ENCODE measurements around the gene GALNT10. TPM values are rescaled to one million over a fixed set of nuclear protein-coding genes. Genes with fewer than 3 reads are reported as not detected.

Gene GALNT10
- total RNA-seq, 1 donor from 2014 or later: 57.6 TPM

DNA sequence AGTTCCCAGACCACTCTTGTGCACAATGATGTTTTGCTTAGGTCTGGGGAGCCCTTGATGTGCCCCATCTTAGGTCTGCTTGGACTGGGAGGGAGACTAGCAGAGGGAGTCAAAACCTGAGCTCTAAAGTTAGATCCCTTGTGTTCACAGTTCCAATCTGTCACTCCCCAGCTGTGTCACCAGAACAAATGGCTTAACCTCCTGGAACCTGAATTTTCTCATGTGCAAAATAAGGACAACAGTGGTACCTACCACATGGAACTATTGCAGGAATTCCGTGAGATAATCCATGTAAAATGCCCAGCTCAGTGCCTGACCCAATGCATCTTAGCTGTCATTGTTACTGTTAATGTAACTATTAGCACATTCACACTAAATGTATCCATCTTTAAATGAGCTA is 45.5 kb downstream of the GALNT10 start:
- intact Hi-C loops (cut with DNase I): no loop called here
- no peak for DNase-seq
- no peaks in the 10 kb centered on the region for H3K4me1 ChIP-seq

DNA sequence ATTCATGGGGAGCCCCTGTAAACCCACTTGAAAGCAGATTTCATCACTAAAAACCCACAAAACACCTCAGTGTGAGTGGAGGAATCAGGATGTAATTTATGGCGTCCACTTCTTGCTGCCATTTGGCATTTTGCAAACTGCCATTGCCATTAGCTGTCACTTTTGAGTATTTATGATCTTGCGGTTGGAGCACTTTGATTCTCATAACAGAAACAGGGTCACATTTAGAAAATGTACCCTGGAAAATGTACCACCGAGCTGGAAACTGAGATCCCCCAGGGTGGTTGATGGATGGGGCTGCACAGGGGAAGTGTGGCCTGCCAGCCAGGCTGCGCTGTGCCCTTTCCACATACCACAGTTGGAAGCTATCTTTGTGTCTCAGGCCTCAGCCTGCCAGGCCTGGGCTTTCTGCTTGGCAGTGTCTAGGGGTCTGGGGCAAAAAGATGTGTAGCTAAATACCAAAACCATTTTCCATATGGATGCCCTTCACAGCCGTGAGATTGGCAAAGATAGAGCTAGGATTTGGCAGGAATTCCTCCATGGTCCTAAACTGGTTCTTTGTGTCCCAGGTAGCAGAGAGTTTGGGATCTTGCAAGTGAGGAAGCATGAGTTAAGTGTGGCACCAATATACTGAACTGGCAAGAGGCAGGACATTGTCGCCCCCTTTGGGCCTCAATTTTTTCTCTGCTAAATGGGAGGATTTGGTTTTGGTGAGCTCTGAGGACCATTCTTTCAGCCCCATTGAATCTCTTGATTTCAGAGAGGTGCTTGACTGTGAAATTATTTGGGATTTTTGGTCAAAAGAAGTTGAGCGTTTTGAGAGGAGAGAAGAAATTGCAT is 46.2 kb downstream of the GALNT10 start:
- no peaks in the 10 kb centered on the region for H3K27me3 ChIP-seq (ENCODE audit: low read depth)
- DNase-seq: no peak
- H3K27ac ChIP-seq: no peak overlapping the region
- intact Hi-C loops (cut with DNase I): no loop called here
- H3K9me3 ChIP-seq: no peaks in the 10 kb centered on the region
- TF ChIP-seq, protein P1, sequence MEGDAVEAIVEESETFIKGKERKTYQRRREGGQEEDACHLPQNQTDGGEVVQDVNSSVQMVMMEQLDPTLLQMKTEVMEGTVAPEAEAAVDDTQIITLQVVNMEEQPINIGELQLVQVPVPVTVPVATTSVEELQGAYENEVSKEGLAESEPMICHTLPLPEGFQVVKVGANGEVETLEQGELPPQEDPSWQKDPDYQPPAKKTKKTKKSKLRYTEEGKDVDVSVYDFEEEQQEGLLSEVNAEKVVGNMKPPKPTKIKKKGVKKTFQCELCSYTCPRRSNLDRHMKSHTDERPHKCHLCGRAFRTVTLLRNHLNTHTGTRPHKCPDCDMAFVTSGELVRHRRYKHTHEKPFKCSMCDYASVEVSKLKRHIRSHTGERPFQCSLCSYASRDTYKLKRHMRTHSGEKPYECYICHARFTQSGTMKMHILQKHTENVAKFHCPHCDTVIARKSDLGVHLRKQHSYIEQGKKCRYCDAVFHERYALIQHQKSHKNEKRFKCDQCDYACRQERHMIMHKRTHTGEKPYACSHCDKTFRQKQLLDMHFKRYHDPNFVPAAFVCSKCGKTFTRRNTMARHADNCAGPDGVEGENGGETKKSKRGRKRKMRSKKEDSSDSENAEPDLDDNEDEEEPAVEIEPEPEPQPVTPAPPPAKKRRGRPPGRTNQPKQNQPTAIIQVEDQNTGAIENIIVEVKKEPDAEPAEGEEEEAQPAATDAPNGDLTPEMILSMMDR (IDR thresholded peaks at IDR 0.05): no peak
- H3K4me3 ChIP-seq: no peak overlapping the region
- H3K36me3 ChIP-seq: no peaks in the 10 kb centered on the region
- ATAC-seq: no peak
- H3K4me1 ChIP-seq: no peaks in the 10 kb centered on the region

More for the DNA sequence above, 45.5 kb downstream of the GALNT10 start:
- Histone ChIP-seq H3K9me3 (no peaks in the 10 kb centered on the region), H3K4me3 (no peak overlapping the region), H3K27ac (no peak overlapping the region), H3K27me3 (ENCODE audit: low read depth) (no peaks in the 10 kb centered on the region), H3K36me3 (no peaks in the 10 kb centered on the region)
- TF ChIP-seq, protein P1 (IDR thresholded peaks at IDR 0.05): no peak
- no peak for ATAC-seq

DNA sequence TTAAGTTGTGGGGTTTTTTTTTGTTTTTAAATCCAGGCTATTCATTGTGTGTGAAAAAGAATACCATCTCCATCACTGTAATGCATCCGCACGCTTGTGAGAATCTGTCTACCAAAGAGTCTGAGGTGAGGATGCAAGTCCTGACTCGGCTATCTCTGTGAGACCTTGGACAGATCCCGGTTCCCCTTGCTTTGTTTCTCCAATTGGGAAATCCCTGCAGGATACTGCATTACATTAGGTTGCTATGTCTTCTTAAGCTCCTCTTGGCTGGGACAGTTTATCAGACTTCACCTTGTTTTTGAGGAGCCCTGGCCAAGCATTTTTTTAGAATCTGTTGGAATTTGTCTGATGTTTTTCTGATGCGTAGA is 46.8 kb downstream of the GALNT10 start:
- Histone ChIP-seq H3K9me3 (no peaks in the 10 kb centered on the region), H3K4me3 (no peak overlapping the region), H3K36me3 (no peaks in the 10 kb centered on the region), H3K4me1 (peaks cover 2% of the 10 kb centered on the region), H3K27me3 (ENCODE audit: low read depth) (no peaks in the 10 kb centered on the region), H3K27ac (no peak overlapping the region)
- DNase-seq (no peak), ATAC-seq (no peak)
- intact Hi-C loops (cut with DNase I): no loop called here
- TF ChIP-seq, protein P1 (IDR thresholded peaks at IDR 0.05): no peak

DNA sequence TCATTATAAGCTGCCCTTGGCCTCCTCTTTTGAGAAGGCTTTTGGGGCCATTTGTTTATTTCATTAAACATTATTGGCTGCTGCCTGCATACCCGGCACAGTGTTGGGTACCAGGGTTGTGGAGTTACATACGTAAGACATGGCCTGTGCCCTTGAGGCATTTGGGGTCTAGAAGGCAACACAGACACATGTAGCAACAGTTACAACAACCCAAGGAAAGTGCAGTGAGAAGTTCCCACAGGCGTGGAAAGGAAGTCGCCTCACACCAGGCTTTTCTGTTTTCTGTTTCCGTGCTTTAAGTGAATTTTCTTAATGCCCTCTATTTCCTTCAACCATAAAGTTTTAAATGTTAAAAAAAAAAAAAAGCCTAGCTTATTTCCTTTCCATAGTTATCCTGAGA is 47.4 kb downstream of the GALNT10 start:
- TF ChIP-seq, protein P1 (IDR thresholded peaks at IDR 0.05): no peak
- no peak for ATAC-seq
- intact Hi-C loops (cut with DNase I): no loop called here
- H3K9me3 ChIP-seq: no peaks in the 10 kb centered on the region
- DNase-seq: no peak
- H3K27ac ChIP-seq: no peak overlapping the region
- peaks cover 4% of the 10 kb centered on the region for H3K4me1 ChIP-seq
- H3K36me3 ChIP-seq: no peaks in the 10 kb centered on the region
- no peaks in the 10 kb centered on the region for H3K27me3 ChIP-seq (ENCODE audit: low read depth)
- no peak overlapping the region for H3K4me3 ChIP-seq

DNA sequence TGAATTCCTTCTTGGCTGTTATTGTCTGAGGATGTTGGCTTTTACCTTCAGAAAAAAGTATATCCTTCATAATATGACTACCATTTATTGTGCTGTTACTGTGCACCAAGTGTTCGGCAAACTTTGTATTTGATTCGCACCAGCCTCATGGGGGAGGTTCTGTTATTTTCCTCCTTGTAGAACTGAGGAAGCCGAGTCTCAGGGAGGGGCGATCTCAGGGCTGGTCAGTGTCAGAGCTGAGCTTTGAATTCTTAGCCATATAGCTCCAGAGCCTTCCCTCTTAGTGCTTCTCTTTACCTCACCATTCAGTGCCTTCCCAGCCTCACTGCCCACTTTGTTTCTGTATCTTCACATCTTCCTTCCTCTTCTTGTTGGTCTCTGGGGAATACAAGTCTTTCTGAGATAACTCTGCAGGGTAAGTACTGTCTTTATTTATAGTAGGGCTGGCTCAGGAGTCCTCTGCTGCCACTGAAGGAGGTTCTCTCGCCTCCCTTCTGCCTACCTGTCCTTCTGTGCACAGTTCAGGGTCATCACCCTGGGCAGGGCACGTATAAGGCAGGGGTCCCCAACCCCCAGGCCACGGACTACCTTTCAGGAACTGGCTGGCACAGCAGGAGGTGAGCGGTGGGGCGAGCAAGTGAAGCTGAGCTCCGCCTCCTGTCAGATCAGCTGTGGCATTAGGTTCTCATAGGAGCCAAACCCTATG is 48.4 kb downstream of the GALNT10 start:
- Histone ChIP-seq H3K27me3 (ENCODE audit: low read depth) (no peaks in the 10 kb centered on the region), H3K27ac (no peak overlapping the region), H3K4me1 (peaks cover 12% of the 10 kb centered on the region), H3K9me3 (no peaks in the 10 kb centered on the region), H3K36me3 (no peaks in the 10 kb centered on the region), H3K4me3 (no peak overlapping the region)
- TF ChIP-seq, protein P1 (IDR thresholded peaks at IDR 0.05): no peak
- intact Hi-C loops (cut with DNase I): no loop called here
- ATAC-seq (no peak), DNase-seq (no peak)

Measured in lower lobe of right lung (tissue), 2 donors.